HepG2 (cell line): Measurements from ENCODE around the gene TSG101. TPM values are rescaled to one million over a fixed set of nuclear protein-coding genes. Genes with fewer than 3 reads are reported as not detected.

ENCODE experiments used
- ARNT2 ChIP-seq: sonication (generic); formaldehyde crosslinking; IDR thresholded peaks from 2 replicates; pipeline ENCODE4 v1.8.0; 2022; ENCODE audit warnings: mild to moderate bottlenecking, low read depth, missing genetic modification reagents, moderate library complexity
- ATF7 ChIP-seq, 2 experiments: fragments of 450-650 bp in 1 of 2; sonication (generic) in 1 of 2; formaldehyde crosslinking in 1 of 2; IDR thresholded peaks; 2 replicates each; pipeline versions ENCODE4 v1.4.0 to v1.6.1; 2016 to 2020; ENCODE audit warnings: antibody characterized with exemption in 1 of 2, mild to moderate bottlenecking in 1 of 2, missing genetic modification reagents in 1 of 2
- ATF7-NPFF ChIP-seq: sonication (generic); formaldehyde crosslinking; IDR thresholded peaks from 2 replicates; pipeline ENCODE4 v1.8.1; 2023; ENCODE audit warnings: mild to moderate bottlenecking, low read depth, missing genetic modification reagents, moderate library complexity
- CREB1 ChIP-seq, 2 experiments: fragments of 450-650 bp in 1 of 2; IDR thresholded peaks; 2 replicates each; pipeline ENCODE4 v1.6.1; 2016 to 2017; ENCODE audit warnings: control low read depth in 1 of 2, mild to moderate bottlenecking in 1 of 2, missing compliant biosample characterization in 1 of 2, missing genetic modification characterization in 1 of 2
- GPN1 ChIP-seq: sonication (generic); formaldehyde crosslinking; IDR thresholded peaks from 2 replicates; pipeline ENCODE4 v1.5.1; 2020; ENCODE audit warnings: missing genetic modification reagents, borderline replicate concordance
- HDAC6 ChIP-seq: fragments of 200-600 bp; sonication (generic); IDR thresholded peaks from 2 replicates; pipeline ENCODE4 v1.7.0; 2017; ENCODE audit warnings: mild to moderate bottlenecking, antibody characterized with exemption, low read length, low read depth
- HES4 ChIP-seq: sonication (generic); formaldehyde crosslinking; IDR thresholded peaks from 2 replicates; pipeline ENCODE4 v1.9.0; 2021; ENCODE audit warnings: mild to moderate bottlenecking, missing genetic modification reagents, borderline replicate concordance
- HMG20B ChIP-seq: conservative IDR thresholded peaks from 2 replicates; pipeline ENCODE4 v1.6.1; 2016; ENCODE audit warnings: missing genetic modification reagents, missing compliant biosample characterization
- HNRNPK ChIP-seq: fragments of 200-400 bp; formaldehyde crosslinking; IDR thresholded peaks from 2 replicates; pipeline ENCODE4 v1.6.1; 2018; ENCODE audit warnings: low read length, low read depth, moderate library complexity, mild to moderate bottlenecking; ENCODE audit not compliant: poor library complexity, severe bottlenecking
- KLF15 ChIP-seq: sonication (generic); formaldehyde crosslinking; IDR thresholded peaks from 2 replicates; pipeline ENCODE4 v1.8.1; 2023; ENCODE audit warnings: borderline replicate concordance, mild to moderate bottlenecking, inconsistent platforms, missing genetic modification reagents, mixed read lengths
- KLF6 ChIP-seq: IDR thresholded peaks from 2 replicates; pipeline ENCODE4 v1.8.0; 2016; ENCODE audit warnings: missing biosample characterization, missing genetic modification reagents
- NFE2L1 ChIP-seq: sonication (generic); formaldehyde crosslinking; IDR thresholded peaks from 2 replicates; pipeline ENCODE4 v1.4.0; 2020; ENCODE audit warnings: missing genetic modification reagents, mild to moderate bottlenecking, borderline replicate concordance
- POLR2AphosphoS2 ChIP-seq: IDR thresholded peaks from 2 replicates; pipeline ENCODE4 v1.6.1; 2011; ENCODE audit warnings: low read depth, low read length, improper control_type of control experiment
- ZNF282 ChIP-seq: fragments of 450-650 bp; IDR thresholded peaks from 2 replicates; pipeline ENCODE4 v1.6.1; 2018; ENCODE audit not compliant: partially characterized antibody
- ZNF563 ChIP-seq: sonication (generic); formaldehyde crosslinking; IDR thresholded peaks from 2 replicates; pipeline ENCODE4 v1.8.0; 2022; ENCODE audit warnings: mild to moderate bottlenecking, moderate library complexity, missing genetic modification reagents
- ZNF713 ChIP-seq: sonication (generic); formaldehyde crosslinking; IDR thresholded peaks from 2 replicates; pipeline ENCODE4 v1.4.0; 2020; ENCODE audit warnings: mild to moderate bottlenecking, missing genetic modification reagents
- ZNF766 ChIP-seq: sonication (generic); formaldehyde crosslinking; IDR thresholded peaks from 2 replicates; pipeline ENCODE4 v1.5.0; 2020; ENCODE audit warnings: missing genetic modification reagents, borderline replicate concordance
- ZSCAN31 ChIP-seq: sonication (generic); formaldehyde crosslinking; IDR thresholded peaks from 2 replicates; pipeline ENCODE4 v1.5.0; 2020; ENCODE audit warnings: low read depth, mild to moderate bottlenecking, missing genetic modification reagents
- ZZZ3 ChIP-seq: sonication (generic); formaldehyde crosslinking; IDR thresholded peaks from 2 replicates; pipeline ENCODE4 v1.4.0; 2020; ENCODE audit warnings: missing genetic modification reagents, mild to moderate bottlenecking, borderline replicate concordance
- polyA plus RNA-seq, 8 experiments: library from polyadenylated mRNA; depleted of rRNA in 3 of 8; stranded (reverse) in 7 of 8; unstranded in 1 of 8; fragments of >200 nt; fragmentation: Illumina TruSeq in 4 of 8; extraction: Trizol in 4 of 8; gene quantifications; 2 replicates each; pipeline versions ENCODE4 v1.2.1 to v1.2.3, GENCODE V29; 2011 to 2016; ENCODE audit warnings: low read depth in 4 of 8, missing spikeins in 1 of 8, mixed read lengths in 1 of 8; ENCODE audit not compliant: insufficient read depth in 1 of 8
- total RNA-seq, 5 experiments: library from RNA; depleted of rRNA; stranded (reverse); fragments of >200 nt; fragmentation: Illumina TruSeq; extraction: Trizol; gene quantifications; 2 replicates each; pipeline ENCODE4 v1.2.3, GENCODE V29; 2016; ENCODE audit warnings: low read depth in 1 of 5
- TF ChIP-seq, protein P1 (sequence below): sonication (generic); formaldehyde crosslinking; IDR thresholded peaks from 2 replicates; pipeline ENCODE4 v1.4.0; 2020; ENCODE audit warnings: mild to moderate bottlenecking, missing genetic modification reagents
- TF ChIP-seq, protein P2 (sequence below): IDR thresholded peaks from 2 replicates; pipeline ENCODE4 v1.6.1; 2016; ENCODE audit warnings: low read depth, borderline replicate concordance
- TF ChIP-seq, protein P3 (sequence below): sonication (generic); formaldehyde crosslinking; IDR thresholded peaks from 2 replicates; pipeline ENCODE4 v1.4.0; 2020; ENCODE audit warnings: mild to moderate bottlenecking, missing genetic modification reagents, borderline replicate concordance

Gene TSG101
- total and polyA plus RNA-seq, 2 of the 13 experiments (the other 11 are each of a cell fraction or from before 2014, with no cell fraction given) = 69.3 to 206 TPM

DNA sequence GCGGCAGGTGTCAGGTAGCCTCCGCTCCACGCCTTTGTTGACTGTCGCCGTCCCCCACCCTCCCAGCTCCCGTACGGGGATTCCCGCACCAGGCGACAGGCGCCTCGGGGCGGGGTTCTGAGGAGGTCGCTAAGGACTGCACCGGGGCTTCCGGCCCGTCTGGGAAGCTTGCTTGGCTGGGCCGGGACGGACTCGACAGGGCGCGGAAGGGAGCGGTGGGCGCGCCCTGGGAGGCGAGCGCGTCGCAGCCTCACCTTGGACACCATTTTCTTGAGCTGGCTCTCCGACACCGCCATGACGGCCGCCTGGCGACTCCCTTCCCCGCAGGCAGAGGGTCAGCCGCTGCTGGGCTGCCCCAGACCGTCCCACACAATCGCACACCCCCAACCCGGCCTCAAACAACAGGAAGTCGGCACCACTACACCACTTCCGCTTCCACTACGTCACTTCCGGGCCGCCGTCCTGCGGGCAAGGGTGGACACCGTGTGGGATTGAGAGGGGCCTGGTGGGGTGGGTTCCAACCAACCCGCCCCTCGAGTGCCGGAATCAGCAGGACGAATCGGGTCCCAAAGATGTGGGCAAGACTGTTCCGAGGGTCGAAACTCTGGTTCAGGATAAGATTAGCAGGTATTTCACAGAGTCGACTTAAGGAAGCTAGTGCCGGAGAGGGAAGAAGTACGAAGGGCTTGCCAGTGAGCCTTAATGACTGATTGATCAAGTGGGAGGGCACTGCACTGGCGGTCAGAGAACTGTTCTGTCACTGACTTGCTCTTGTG lies at the start of gene TSG101 (continued):
- TF ChIP-seq ZSCAN31 (CRISPR knock-in tag) (no peak; the same call in 1 of the 2 replicates), HMG20B (no peak), ATF7 (IDR thresholded peaks at IDR 0.05) (peak; percentile 14; the same call in 1 of the 2 replicates), ATF7 (CRISPR knock-in tag; IDR thresholded peaks at IDR 0.05) (peak; percentile 43; the same call in 1 of the 2 replicates), ZNF282 (peak; percentile 86), HDAC6 (no peak), CREB1 (IDR thresholded peaks at IDR 0.05) (peak; percentile 96), CREB1 (CRISPR knock-in tag; IDR thresholded peaks at IDR 0.05) (peak; percentile 99), HES4 (peak; percentile 73; the same call in 1 of the 2 replicates), ZNF563 (CRISPR knock-in tag) (peak; percentile 71), POLR2AphosphoS2 (peak; percentile 53; the same call in 1 of the 2 replicates), ZNF766 (CRISPR knock-in tag) (peak; percentile 52; the same call in 1 of the 2 replicates), KLF6 (CRISPR knock-in tag) (0 out of 2 replicates have a peak, but pooled peaks have one; percentile 40), ZNF713 (peak; percentile 95; the same call in 1 of the 2 replicates), KLF15 (CRISPR knock-in tag) (peak; percentile 19; the same call in 1 of the 2 replicates), GPN1 (CRISPR knock-in tag) (no peak; the same call in 1 of the 2 replicates), ARNT2 (CRISPR knock-in tag) (peak; percentile 94), HNRNPK (peak; percentile 68), NFE2L1 (CRISPR knock-in tag) (peak; percentile 77), ATF7-NPFF (peak; percentile 92), ZZZ3 (0 out of 2 replicates have a peak, but pooled peaks have one; percentile 76)
- TF ChIP-seq, protein P1, sequence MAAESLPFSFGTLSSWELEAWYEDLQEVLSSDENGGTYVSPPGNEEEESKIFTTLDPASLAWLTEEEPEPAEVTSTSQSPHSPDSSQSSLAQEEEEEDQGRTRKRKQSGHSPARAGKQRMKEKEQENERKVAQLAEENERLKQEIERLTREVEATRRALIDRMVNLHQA (CRISPR knock-in tag) = no peak
- TF ChIP-seq, protein P2, sequence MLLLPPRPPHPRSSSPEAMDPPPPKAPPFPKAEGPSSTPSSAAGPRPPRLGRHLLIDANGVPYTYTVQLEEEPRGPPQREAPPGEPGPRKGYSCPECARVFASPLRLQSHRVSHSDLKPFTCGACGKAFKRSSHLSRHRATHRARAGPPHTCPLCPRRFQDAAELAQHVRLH (CRISPR knock-in tag) = peak; percentile 77; the same call in 1 of the 2 replicates
- TF ChIP-seq, protein P3, sequence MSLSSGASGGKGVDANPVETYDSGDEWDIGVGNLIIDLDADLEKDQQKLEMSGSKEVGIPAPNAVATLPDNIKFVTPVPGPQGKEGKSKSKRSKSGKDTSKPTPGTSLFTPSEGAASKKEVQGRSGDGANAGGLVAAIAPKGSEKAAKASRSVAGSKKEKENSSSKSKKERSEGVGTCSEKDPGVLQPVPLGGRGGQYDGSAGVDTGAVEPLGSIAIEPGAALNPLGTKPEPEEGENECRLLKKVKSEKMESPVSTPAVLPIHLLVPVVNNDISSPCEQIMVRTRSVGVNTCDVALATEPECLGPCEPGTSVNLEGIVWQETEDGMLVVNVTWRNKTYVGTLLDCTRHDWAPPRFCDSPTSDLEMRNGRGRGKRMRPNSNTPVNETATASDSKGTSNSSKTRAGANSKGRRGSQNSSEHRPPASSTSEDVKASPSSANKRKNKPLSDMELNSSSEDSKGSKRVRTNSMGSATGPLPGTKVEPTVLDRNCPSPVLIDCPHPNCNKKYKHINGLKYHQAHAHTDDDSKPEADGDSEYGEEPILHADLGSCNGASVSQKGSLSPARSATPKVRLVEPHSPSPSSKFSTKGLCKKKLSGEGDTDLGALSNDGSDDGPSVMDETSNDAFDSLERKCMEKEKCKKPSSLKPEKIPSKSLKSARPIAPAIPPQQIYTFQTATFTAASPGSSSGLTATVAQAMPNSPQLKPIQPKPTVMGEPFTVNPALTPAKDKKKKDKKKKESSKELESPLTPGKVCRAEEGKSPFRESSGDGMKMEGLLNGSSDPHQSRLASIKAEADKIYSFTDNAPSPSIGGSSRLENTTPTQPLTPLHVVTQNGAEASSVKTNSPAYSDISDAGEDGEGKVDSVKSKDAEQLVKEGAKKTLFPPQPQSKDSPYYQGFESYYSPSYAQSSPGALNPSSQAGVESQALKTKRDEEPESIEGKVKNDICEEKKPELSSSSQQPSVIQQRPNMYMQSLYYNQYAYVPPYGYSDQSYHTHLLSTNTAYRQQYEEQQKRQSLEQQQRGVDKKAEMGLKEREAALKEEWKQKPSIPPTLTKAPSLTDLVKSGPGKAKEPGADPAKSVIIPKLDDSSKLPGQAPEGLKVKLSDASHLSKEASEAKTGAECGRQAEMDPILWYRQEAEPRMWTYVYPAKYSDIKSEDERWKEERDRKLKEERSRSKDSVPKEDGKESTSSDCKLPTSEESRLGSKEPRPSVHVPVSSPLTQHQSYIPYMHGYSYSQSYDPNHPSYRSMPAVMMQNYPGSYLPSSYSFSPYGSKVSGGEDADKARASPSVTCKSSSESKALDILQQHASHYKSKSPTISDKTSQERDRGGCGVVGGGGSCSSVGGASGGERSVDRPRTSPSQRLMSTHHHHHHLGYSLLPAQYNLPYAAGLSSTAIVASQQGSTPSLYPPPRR (CRISPR knock-in tag) = peak; percentile 63
